ENCODE results near the gene PTPN3.

The PTPN3 gene

DNA sequence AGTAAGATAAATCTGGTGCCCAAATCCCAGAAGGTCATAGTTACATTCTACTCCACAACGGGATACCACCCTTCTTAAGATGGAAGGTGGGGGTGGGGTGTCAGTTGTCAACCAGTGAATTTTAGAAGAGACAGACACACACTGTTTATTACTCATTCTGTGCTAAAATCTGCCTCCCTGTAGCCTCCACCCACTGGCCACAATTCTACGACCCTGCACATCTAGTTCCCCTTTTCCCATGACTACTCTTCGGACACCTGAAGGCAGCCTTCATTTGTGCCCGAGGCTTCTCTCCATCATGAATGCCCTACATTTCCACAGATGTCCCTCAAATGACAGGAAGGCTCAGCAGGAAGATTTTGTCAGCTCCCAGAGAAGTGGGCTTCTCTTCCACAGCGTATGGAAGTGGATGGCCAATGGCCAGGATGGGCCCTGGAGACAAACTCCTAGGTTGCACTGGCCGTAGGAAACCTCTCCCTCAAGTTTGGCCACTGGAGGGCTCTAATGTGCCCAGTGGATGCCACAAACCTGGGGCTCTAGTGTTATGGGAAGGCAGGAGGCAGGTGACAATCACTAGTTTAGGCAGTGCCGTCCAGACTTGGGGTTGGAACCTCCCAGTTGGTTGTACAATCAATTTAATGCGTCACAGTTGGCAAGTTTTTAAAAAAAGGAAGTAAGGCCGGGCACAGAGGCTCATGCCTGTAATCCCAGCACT, 46.6 kb downstream of the PTPN3 start:
- no peak for FAIRE-seq

- no peak for FAIRE-seq
Measured at GRCh38 chr9:109450346-109450745, 47.8 kb downstream of the PTPN3 start.

DNA sequence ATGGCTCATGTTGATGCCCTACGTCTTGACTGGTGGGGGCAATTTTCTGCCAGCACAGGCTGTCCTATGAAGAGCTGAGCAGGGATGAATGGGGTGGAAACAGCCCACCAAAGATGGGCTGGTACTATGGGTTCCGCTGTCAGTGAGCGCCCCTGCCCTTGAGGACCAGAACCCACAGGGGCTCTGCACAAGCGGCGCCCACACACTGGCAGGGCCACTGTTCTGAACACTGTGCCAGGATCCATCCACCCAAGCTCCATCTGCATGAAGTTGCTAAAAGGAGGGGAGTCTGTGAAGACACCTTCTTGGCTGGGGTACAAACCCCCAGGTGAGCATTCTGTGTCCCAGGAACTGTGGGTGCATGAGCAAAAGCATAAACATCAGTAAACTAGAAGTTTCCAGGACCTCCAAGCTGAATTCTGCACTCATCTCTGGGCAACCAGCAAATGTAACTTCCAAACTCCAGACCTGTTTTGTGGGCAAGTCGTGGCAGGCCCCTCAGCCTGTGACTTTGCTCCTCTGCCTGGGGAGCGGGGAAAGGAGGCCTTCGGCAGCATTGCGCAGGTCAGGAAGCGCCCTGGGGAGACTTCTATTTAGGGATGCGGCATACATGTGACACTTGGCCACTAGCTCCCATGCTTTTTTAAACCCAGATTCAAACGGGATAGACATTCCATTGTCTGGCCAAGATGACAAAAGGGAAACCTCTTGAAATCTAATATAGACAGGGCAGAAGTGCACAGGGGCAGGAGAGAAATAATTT, 48.9 kb downstream of the PTPN3 start:
- FAIRE-seq: no peak

DNA sequence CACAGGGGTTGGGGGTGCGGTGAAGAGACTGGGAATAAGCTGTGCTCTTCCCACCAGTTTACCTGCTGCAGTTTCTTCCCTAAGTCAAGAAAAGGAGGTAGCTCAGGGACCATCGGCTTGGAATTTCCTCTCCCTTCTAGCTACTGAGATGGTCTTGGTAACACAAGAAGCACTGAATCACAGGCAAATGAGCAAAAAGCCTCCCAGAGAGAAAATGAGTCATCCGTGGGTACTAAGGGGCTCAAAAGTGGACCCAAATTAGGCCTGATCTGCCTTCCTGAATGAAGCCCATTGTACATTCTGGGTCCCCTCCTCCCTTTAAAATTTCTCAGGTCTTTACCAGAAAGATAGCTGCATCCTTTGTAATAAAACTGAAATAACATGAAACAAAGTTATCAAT, 49.9 kb downstream of the PTPN3 start:
- FAIRE-seq: no peak

GRCh38 chr9:109447329-109448076, 50.6 kb downstream of the PTPN3 start:
- no peak for FAIRE-seq

- no peak for FAIRE-seq
Measured at GRCh38 chr9:109444771-109445320, 53.3 kb downstream of the PTPN3 start.

GRCh38 chr9:109442716-109443115, 55.4 kb downstream of the PTPN3 start:
- FAIRE-seq: no peak

GRCh38 chr9:109441296-109441695, 56.8 kb downstream of the PTPN3 start:
- FAIRE-seq: no peak

- no peak for FAIRE-seq
Measured at GRCh38 chr9:109440797-109441287, 57.3 kb downstream of the PTPN3 start.

GRCh38 chr9:109440117-109440515, 58.0 kb downstream of the PTPN3 start:
- FAIRE-seq: no peak

- FAIRE-seq: no peak
Measured at GRCh38 chr9:109439378-109440116, 58.6 kb downstream of the PTPN3 start.

- no peak for FAIRE-seq
Measured at GRCh38 chr9:109437286-109437685, 60.8 kb downstream of the PTPN3 start.

DNA sequence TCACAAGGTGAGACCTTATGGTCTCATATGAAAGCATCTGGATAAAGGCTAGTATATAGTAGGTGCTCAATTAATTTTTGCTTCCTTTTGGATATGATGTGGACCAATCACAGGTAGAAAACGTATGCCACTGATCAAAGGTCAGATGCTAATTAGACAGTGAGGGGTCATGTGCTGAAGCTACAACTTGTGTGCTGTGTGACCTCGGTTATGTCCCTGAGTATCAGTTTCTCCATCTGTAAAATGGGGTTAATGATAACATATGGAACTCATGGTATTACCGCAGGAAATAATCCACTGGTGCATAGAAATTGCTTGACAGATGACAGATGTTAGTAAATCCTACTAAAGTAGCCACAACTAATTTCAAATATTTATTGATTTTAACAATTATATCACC, 62.0 kb downstream of the PTPN3 start:
- FAIRE-seq: no peak

DNA sequence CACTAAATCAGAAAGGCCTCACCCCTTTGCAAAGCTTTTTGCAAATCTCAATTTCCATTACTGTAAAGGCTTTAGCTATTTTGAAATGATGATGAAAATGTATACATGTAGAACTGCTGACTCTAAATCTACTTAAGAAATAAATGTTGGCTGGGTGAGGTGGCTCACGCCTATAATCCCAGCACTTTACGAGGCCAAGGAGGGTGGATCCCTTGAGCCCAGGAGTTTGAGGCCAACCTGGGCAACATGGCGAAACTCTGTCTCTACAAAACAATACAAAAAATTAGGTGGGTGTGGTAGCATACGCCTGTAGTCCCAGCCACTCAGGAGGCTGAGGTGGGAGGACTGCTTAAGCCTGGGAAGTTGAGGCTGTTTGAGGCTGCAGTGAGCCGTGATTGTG, 64.6 kb downstream of the PTPN3 start:
- FAIRE-seq: no peak

DNA sequence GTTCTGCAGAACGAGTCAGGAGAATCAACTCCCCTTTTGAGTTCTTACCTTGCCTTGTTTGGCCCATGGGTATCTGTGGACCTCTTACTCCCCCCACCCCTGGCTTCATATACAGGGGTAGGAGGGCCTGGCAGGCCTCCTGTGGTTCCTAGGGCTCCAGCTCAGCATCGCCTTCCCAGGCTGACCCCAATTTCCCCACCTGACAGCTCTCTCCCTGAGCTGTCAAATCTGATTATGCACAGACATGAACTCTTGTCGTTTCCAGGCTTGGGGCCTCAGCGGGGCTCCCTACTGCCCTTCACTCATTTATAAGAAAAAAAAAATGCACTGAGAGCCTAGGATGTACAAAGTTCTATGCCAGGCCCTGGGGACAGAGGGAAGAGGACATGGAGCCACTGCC, 67.9 kb downstream of the PTPN3 start:
- FAIRE-seq: no peak

GRCh38 chr9:109428854-109429253, 69.3 kb downstream of the PTPN3 start:
- FAIRE-seq: no peak

GRCh38 chr9:109427886-109428285, 70.2 kb downstream of the PTPN3 start:
- no peak for FAIRE-seq

GRCh38 chr9:109426626-109427402, 71.3 kb downstream of the PTPN3 start:
- FAIRE-seq: no peak

DNA sequence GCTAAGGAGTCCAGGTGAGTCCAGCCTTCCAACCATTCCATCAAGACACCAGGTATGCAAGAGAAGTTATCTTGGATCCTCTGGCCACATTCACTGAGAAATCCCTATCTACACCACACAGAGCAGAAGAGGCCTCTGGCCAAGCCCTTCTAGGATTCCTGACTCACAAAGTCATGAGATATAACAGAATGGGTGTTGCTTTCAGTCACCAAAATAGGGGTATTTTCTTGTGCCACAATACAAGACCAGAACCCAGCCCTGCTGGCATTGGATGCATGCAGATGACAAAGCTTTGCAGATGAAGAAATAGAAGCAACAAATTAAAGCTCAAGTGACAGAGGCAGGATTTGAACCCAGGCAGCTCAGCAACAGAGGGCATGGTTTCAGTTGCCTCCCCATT, 73.5 kb downstream of the PTPN3 start:
- FAIRE-seq: no peak

GRCh38 chr9:109423877-109424276, 74.2 kb downstream of the PTPN3 start:
- FAIRE-seq: no peak

GRCh38 chr9:109422641-109423040, 75.5 kb downstream of the PTPN3 start:
- FAIRE-seq: no peak
